SJSA1 (cell line): ENCODE data around the gene SEMA6C. TPM values are rescaled to one million over a fixed set of nuclear protein-coding genes. Genes with fewer than 3 reads are reported as not detected.
A peak's percentile ranks its signal among the peaks of the same experiment; 100 is the strongest.

Source experiments
- DNase-seq, 2 experiments: peaks; one replicate each; pipeline ENCODE4 v3.0.0-alpha.2; 2015 to 2020; ENCODE audit warnings: low spot score in 2 of 2, low read depth in 1 of 2
- H3K27ac ChIP-seq: fragments of 250-450 bp; sonication (Bioruptor Pico); 2 replicates; pipeline ENCODE4 v1.5.1; 2020; ENCODE audit warnings: mild to moderate bottlenecking, moderate library complexity
- H3K27me3 ChIP-seq: fragments of 250-450 bp; sonication (Bioruptor Pico); replicated peaks from 2 replicates; pipeline ENCODE4 v1.5.1; 2020; ENCODE audit warnings: mild to moderate bottlenecking, moderate library complexity
- H3K36me3 ChIP-seq: fragments of 250-450 bp; sonication (Bioruptor Pico); 2 replicates; pipeline ENCODE4 v1.5.1; 2020; ENCODE audit warnings: mild to moderate bottlenecking
- H3K4me1 ChIP-seq: fragments of 250-450 bp; sonication (Bioruptor Pico); replicated peaks from 2 replicates; pipeline ENCODE4 v1.6.1; 2021; ENCODE audit warnings: mild to moderate bottlenecking
- H3K4me3 ChIP-seq: fragments of 250-450 bp; sonication (Bioruptor Pico); 2 replicates; pipeline ENCODE4 v1.5.1; 2020; ENCODE audit warnings: mild to moderate bottlenecking
- H3K9me3 ChIP-seq: fragments of 250-450 bp; sonication (Bioruptor Pico); replicated peaks from 2 replicates; pipeline ENCODE4 v1.5.1; 2020; ENCODE audit warnings: mild to moderate bottlenecking
- total RNA-seq: library from RNA; depleted of rRNA; stranded (reverse); fragments of >200 nt; shearing (Covaris generic); gene quantifications from 2 replicates; pipeline ENCODE4 v1.2.3, GENCODE V29; 2014

Gene SEMA6C
- total RNA-seq, 1 experiment from 2014 or later: 1.1 TPM

- Histone ChIP-seq H3K9me3 (no peaks in the 10 kb centered on the region), H3K27ac (no peak overlapping the region), H3K27me3 (no peaks in the 10 kb centered on the region), H3K4me3 (peak overlapping the region; percentile 45; the same call in 1 of the 2 replicates), H3K4me1 (peaks cover 16% of the 10 kb centered on the region), H3K36me3 (no peaks in the 10 kb centered on the region)
- no peak for DNase-seq
Observed at GRCh38 chr1:151145304-151146071, 943 bp downstream of the SEMA6C start.

GRCh38 chr1:151144474-151145303, 1.7 kb downstream of the SEMA6C start:
- no peak overlapping the region for H3K27ac ChIP-seq
- H3K4me3 ChIP-seq: no peak overlapping the region
- peaks cover 16% of the 10 kb centered on the region for H3K4me1 ChIP-seq
- DNase-seq: no peak
- H3K27me3 ChIP-seq: no peaks in the 10 kb centered on the region
- H3K9me3 ChIP-seq: no peaks in the 10 kb centered on the region
- no peaks in the 10 kb centered on the region for H3K36me3 ChIP-seq

- Histone ChIP-seq H3K4me1 (peaks cover 16% of the 10 kb centered on the region), H3K27ac (no peak overlapping the region), H3K27me3 (no peaks in the 10 kb centered on the region), H3K9me3 (no peaks in the 10 kb centered on the region), H3K4me3 (no peak overlapping the region), H3K36me3 (no peaks in the 10 kb centered on the region)
- no peak for DNase-seq
Observed at GRCh38 chr1:151143986-151144385, 2.4 kb downstream of the SEMA6C start.

GRCh38 chr1:151143057-151143435, 3.4 kb downstream of the SEMA6C start:
- Histone ChIP-seq H3K27ac (no peak overlapping the region), H3K27me3 (no peaks in the 10 kb centered on the region), H3K4me1 (peaks cover 16% of the 10 kb centered on the region), H3K9me3 (no peaks in the 10 kb centered on the region), H3K4me3 (no peak overlapping the region), H3K36me3 (no peaks in the 10 kb centered on the region)
- DNase-seq: no peak

- H3K4me3 ChIP-seq: no peak overlapping the region
- H3K27ac ChIP-seq: no peak overlapping the region
Observed at GRCh38 chr1:151142411-151143056, 3.9 kb downstream of the SEMA6C start.

GRCh38 chr1:151137789-151138188, 8.6 kb downstream of the SEMA6C start:
- DNase-seq: no peak
- H3K4me1 ChIP-seq: no peaks in the 10 kb centered on the region
- no peak overlapping the region for H3K27ac ChIP-seq
- no peaks in the 10 kb centered on the region for H3K9me3 ChIP-seq
- no peaks in the 10 kb centered on the region for H3K36me3 ChIP-seq
- no peak overlapping the region for H3K4me3 ChIP-seq
- H3K27me3 ChIP-seq: no peaks in the 10 kb centered on the region

More at GRCh38 chr1:151142411-151143056, 3.9 kb downstream of the SEMA6C start:
- no peak for DNase-seq
- H3K4me1 ChIP-seq: peaks cover 12% of the 10 kb centered on the region
- no peaks in the 10 kb centered on the region for H3K36me3 ChIP-seq
- no peaks in the 10 kb centered on the region for H3K27me3 ChIP-seq
- no peaks in the 10 kb centered on the region for H3K9me3 ChIP-seq

- Histone ChIP-seq H3K4me3 (no peak overlapping the region), H3K27me3 (no peaks in the 10 kb centered on the region), H3K9me3 (no peaks in the 10 kb centered on the region), H3K4me1 (no peaks in the 10 kb centered on the region), H3K36me3 (no peaks in the 10 kb centered on the region), H3K27ac (no peak overlapping the region)
- DNase-seq: no peak
Observed at GRCh38 chr1:151135433-151136385, 10.7 kb downstream of the SEMA6C start.

GRCh38 chr1:151134991-151135390, 11.4 kb downstream of the SEMA6C start:
- no peak for DNase-seq
- Histone ChIP-seq H3K9me3 (no peaks in the 10 kb centered on the region), H3K4me3 (no peak overlapping the region), H3K27ac (no peak overlapping the region), H3K27me3 (no peaks in the 10 kb centered on the region), H3K4me1 (no peaks in the 10 kb centered on the region), H3K36me3 (no peaks in the 10 kb centered on the region)

- Histone ChIP-seq H3K27me3 (no peaks in the 10 kb centered on the region), H3K27ac (no peak overlapping the region), H3K4me3 (no peak overlapping the region), H3K36me3 (no peaks in the 10 kb centered on the region), H3K9me3 (no peaks in the 10 kb centered on the region), H3K4me1 (no peaks in the 10 kb centered on the region)
- DNase-seq: no peak
Observed at GRCh38 chr1:151134396-151134795, 12.0 kb downstream of the SEMA6C start.

GRCh38 chr1:151133018-151133806, 13.2 kb downstream of the SEMA6C start:
- Histone ChIP-seq H3K4me3 (no peak overlapping the region), H3K27me3 (no peaks in the 10 kb centered on the region), H3K4me1 (no peaks in the 10 kb centered on the region), H3K27ac (no peak overlapping the region), H3K36me3 (no peaks in the 10 kb centered on the region), H3K9me3 (no peaks in the 10 kb centered on the region)
- no peak for DNase-seq

GRCh38 chr1:151132335-151133017, 14.0 kb downstream of the SEMA6C start:
- no peaks in the 10 kb centered on the region for H3K36me3 ChIP-seq
- H3K4me3 ChIP-seq: no peak overlapping the region
- H3K27ac ChIP-seq: no peak overlapping the region
- no peaks in the 10 kb centered on the region for H3K4me1 ChIP-seq
- DNase-seq: no peak
- H3K27me3 ChIP-seq: no peaks in the 10 kb centered on the region
- no peaks in the 10 kb centered on the region for H3K9me3 ChIP-seq

- no peak overlapping the region for H3K4me3 ChIP-seq
- no peaks in the 10 kb centered on the region for H3K4me1 ChIP-seq
- no peak overlapping the region for H3K27ac ChIP-seq
- no peaks in the 10 kb centered on the region for H3K9me3 ChIP-seq
- no peaks in the 10 kb centered on the region for H3K36me3 ChIP-seq
- DNase-seq: no peak
- no peaks in the 10 kb centered on the region for H3K27me3 ChIP-seq
Observed at GRCh38 chr1:151131701-151132334, 14.6 kb downstream of the SEMA6C start.
